ENCODE data around the gene SDK2. TPM values are rescaled to one million over a fixed set of nuclear protein-coding genes. Genes with fewer than 3 reads are reported as not detected.
"Not testable (repeated sequence)": the region's sequence is repeated elsewhere in the genome, so short reads cannot be mapped to it uniquely, and the experiment has no call there.

Gene SDK2
- total and polyA plus RNA-seq, 2 donors from 2014 or later: 0.37 to 2.4 TPM

GRCh38 chr17:73336408-73337329 is 307.6 kb downstream of the SDK2 start:
- peak in 1 of 5 donors; percentile 68 for DNase-seq
- Histone ChIP-seq H3K27ac (ENCODE audit: low read depth in 2 of 2, low read length in 2 of 2) (no peak overlapping the region), H3K9me3 (ENCODE audit: control insufficient read depth in 2 of 3, insufficient read depth in 1 of 3, low read length in 3 of 3) (no peaks in the 10 kb centered on the region), H3K4me1 (ENCODE audit: control insufficient read depth in 2 of 3, insufficient read depth in 2 of 3, low read depth in 1 of 3, low read length in 3 of 3) (peaks cover 0 to 3% (median 1%) of the 10 kb centered on the region in 3 donors), H3K36me3 (ENCODE audit: control insufficient read depth in 2 of 3, insufficient read depth in 3 of 3, low read length in 3 of 3) (no peaks in the 10 kb centered on the region), H3K27me3 (ENCODE audit: control insufficient read depth, insufficient read depth, low read length) (no peaks in the 10 kb centered on the region), H3K4me3 (ENCODE audit: low read length in 3 of 3) (no peak overlapping the region), H3K9ac (ENCODE audit: low read length in 3 of 3) (no peak overlapping the region)
- TF ChIP-seq, protein P1, sequence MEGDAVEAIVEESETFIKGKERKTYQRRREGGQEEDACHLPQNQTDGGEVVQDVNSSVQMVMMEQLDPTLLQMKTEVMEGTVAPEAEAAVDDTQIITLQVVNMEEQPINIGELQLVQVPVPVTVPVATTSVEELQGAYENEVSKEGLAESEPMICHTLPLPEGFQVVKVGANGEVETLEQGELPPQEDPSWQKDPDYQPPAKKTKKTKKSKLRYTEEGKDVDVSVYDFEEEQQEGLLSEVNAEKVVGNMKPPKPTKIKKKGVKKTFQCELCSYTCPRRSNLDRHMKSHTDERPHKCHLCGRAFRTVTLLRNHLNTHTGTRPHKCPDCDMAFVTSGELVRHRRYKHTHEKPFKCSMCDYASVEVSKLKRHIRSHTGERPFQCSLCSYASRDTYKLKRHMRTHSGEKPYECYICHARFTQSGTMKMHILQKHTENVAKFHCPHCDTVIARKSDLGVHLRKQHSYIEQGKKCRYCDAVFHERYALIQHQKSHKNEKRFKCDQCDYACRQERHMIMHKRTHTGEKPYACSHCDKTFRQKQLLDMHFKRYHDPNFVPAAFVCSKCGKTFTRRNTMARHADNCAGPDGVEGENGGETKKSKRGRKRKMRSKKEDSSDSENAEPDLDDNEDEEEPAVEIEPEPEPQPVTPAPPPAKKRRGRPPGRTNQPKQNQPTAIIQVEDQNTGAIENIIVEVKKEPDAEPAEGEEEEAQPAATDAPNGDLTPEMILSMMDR (IDR thresholded peaks at IDR 0.05; ENCODE audit: borderline replicate concordance, extremely low read depth, insufficient read depth): no peak
- intact Hi-C loops (cut with DNase I): no loop called here
- no peak for FAIRE-seq

DNA sequence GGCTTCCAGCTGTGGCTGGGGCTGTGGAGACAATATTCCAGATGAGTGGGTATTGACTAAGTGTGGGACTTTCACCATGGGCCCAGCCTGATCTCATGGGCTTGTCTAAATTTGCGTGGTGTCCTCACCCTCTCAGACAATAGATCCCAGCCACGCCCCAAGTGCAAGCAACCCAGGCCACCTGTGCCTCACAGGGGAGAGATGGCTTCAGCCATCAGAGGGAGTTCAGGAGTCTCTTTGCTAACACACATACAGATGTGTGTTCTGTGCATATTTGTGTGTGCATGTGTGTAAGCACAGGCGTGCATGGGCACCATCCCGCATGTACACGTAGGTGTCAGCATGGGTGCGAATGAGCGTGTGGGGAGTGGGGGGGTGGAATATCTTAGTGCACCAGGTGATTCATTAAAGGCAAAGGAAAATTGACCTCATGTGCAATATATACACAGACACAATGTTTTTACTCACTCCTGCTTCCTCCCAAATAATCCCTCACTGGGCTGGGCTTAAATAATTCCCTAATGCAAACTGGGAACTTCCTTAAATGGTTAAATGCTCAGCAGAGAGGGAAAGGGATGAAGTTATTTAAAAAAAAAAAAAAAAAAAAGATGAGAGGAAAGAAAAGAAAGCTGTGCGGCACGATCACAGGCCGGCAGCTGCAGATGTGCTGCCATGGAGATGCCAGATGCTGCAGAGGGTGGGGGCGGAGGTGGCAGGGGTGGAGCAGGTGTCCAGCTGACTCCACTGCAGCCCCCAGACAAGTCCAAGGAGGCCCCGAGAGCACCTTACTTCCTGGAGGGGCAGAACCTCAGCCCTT is 308.4 kb downstream of the SDK2 start:
- FAIRE-seq: no peak

GRCh38 chr17:73334771-73335513 is 309.3 kb downstream of the SDK2 start:
- peak in 1 of 5 donors; percentile 60 for DNase-seq
- H3K27ac ChIP-seq (ENCODE audit: low read depth in 2 of 2, low read length in 2 of 2): no peak overlapping the region
- H3K9ac ChIP-seq (ENCODE audit: low read length in 3 of 3): no peak overlapping the region
- no peaks in the 10 kb centered on the region for H3K9me3 ChIP-seq (ENCODE audit: control insufficient read depth in 2 of 3, insufficient read depth in 1 of 3, low read length in 3 of 3)
- H3K36me3 ChIP-seq (ENCODE audit: control insufficient read depth in 2 of 3, insufficient read depth in 3 of 3, low read length in 3 of 3): no peaks in the 10 kb centered on the region
- intact Hi-C loops (cut with DNase I): no loop called here
- FAIRE-seq: no peak
- no peak overlapping the region for H3K4me3 ChIP-seq (ENCODE audit: low read length in 3 of 3)
- H3K4me1 ChIP-seq (ENCODE audit: control insufficient read depth in 2 of 3, insufficient read depth in 2 of 3, low read depth in 1 of 3, low read length in 3 of 3): no peaks in the 10 kb centered on the region
- H3K27me3 ChIP-seq (ENCODE audit: control insufficient read depth, insufficient read depth, low read length): no peaks in the 10 kb centered on the region
- TF ChIP-seq, protein P1 (IDR thresholded peaks at IDR 0.05; ENCODE audit: borderline replicate concordance, extremely low read depth, insufficient read depth): no peak

More for the DNA sequence above, 308.4 kb downstream of the SDK2 start:
- H3K9ac ChIP-seq (ENCODE audit: low read length in 3 of 3): no peak overlapping the region
- DNase-seq: no peak
- intact Hi-C loops (cut with DNase I): no loop called here
- no peaks in the 10 kb centered on the region for H3K4me1 ChIP-seq (ENCODE audit: control insufficient read depth in 2 of 3, insufficient read depth in 2 of 3, low read depth in 1 of 3, low read length in 3 of 3)
- no peaks in the 10 kb centered on the region for H3K9me3 ChIP-seq (ENCODE audit: control insufficient read depth in 2 of 3, insufficient read depth in 1 of 3, low read length in 3 of 3)
- no peaks in the 10 kb centered on the region for H3K27me3 ChIP-seq (ENCODE audit: control insufficient read depth, insufficient read depth, low read length)
- TF ChIP-seq, protein P1 (IDR thresholded peaks at IDR 0.05; ENCODE audit: borderline replicate concordance, extremely low read depth, insufficient read depth): no peak
- H3K4me3 ChIP-seq (ENCODE audit: low read length in 3 of 3): no peak overlapping the region
- no peak overlapping the region for H3K27ac ChIP-seq (ENCODE audit: low read depth in 2 of 2, low read length in 2 of 2)
- H3K36me3 ChIP-seq (ENCODE audit: control insufficient read depth in 2 of 3, insufficient read depth in 3 of 3, low read length in 3 of 3): no peaks in the 10 kb centered on the region

- FAIRE-seq; DNase-seq; H3K9me3 ChIP-seq (ENCODE audit: control insufficient read depth in 2 of 3, insufficient read depth in 1 of 3, low read length in 3 of 3); H3K27ac ChIP-seq (ENCODE audit: low read depth in 2 of 2, low read length in 2 of 2); H3K27me3 ChIP-seq (ENCODE audit: control insufficient read depth, insufficient read depth, low read length); H3K4me3 ChIP-seq (ENCODE audit: low read length in 3 of 3); H3K4me1 ChIP-seq (ENCODE audit: control insufficient read depth in 2 of 3, insufficient read depth in 2 of 3, low read depth in 1 of 3, low read length in 3 of 3); H3K9ac ChIP-seq (ENCODE audit: low read length in 3 of 3); H3K36me3 ChIP-seq (ENCODE audit: control insufficient read depth in 2 of 3, insufficient read depth in 3 of 3, low read length in 3 of 3); intact Hi-C loops (cut with DNase I): not testable (repeated sequence)
Observed at GRCh38 chr17:73333445-73333844, 310.8 kb downstream of the SDK2 start.

Measured in kidney (tissue), 14 donors.